Neuronal stem cell (in vitro differentiated cells): ENCODE data around the gene ANKRD28.

Experiments
- DNase-seq: peaks from one replicate; pipeline ENCODE4 v3.0.0-alpha.2; 2013; ENCODE audit warnings: low spot score
- H2AFZ ChIP-seq: one replicate; pipeline ENCODE4 v1.6.1; 2013; ENCODE audit warnings: mild to moderate bottlenecking, low read length, inconsistent platforms
- H2AK5ac ChIP-seq: 2 replicates; pipeline ENCODE4 v1.6.1; 2013; ENCODE audit warnings: low read depth, mild to moderate bottlenecking, inconsistent platforms, low read length, moderate library complexity, mixed read lengths
- H2BK120ac ChIP-seq: 2 replicates; pipeline ENCODE4 v1.6.1; 2013; ENCODE audit warnings: low read depth, mild to moderate bottlenecking, inconsistent platforms, low read length, moderate library complexity, mixed read lengths
- H2BK12ac ChIP-seq: one replicate; pipeline ENCODE4 v1.6.1; 2013; ENCODE audit warnings: low read length, inconsistent platforms
- H2BK15ac ChIP-seq: 2 replicates; pipeline ENCODE4 v1.6.1; 2013; ENCODE audit warnings: mild to moderate bottlenecking, low read length, inconsistent platforms, mixed read lengths
- H2BK5ac ChIP-seq: one replicate; pipeline ENCODE4 v1.6.1; 2013; ENCODE audit warnings: inconsistent platforms, mild to moderate bottlenecking, low read length, moderate library complexity
- H3K14ac ChIP-seq: one replicate; pipeline ENCODE4 v1.6.1; 2013; ENCODE audit warnings: low read length, inconsistent platforms
- H3K18ac ChIP-seq: 2 replicates; pipeline ENCODE4 v1.6.1; 2013; ENCODE audit warnings: low read length, inconsistent platforms
- H3K23ac ChIP-seq: 2 replicates; pipeline ENCODE4 v1.6.1; 2013; ENCODE audit warnings: low read depth, mild to moderate bottlenecking, mixed read lengths, low read length, inconsistent platforms; ENCODE audit not compliant: poor library complexity
- H3K27ac ChIP-seq: replicated peaks from 3 replicates; pipeline ENCODE4 v1.5.1; 2013; ENCODE audit warnings: low read length, inconsistent platforms
- H3K27me3 ChIP-seq, 3 experiments: 2 replicates each; pipeline ENCODE4 v1.6.1; 2013; ENCODE audit warnings: low read length in 3 of 3, mild to moderate bottlenecking in 2 of 3, inconsistent platforms in 1 of 3, low read depth in 1 of 3, mixed read lengths in 1 of 3, moderate library complexity in 1 of 3; ENCODE audit not compliant: control insufficient read depth in 3 of 3, insufficient read depth in 3 of 3
- H3K36me3 ChIP-seq, 2 donors: replicated peaks in 1 of 2; 2 replicates each; pipeline ENCODE4 v1.6.1; 2013; ENCODE audit warnings: low read length in 2 of 2; ENCODE audit not compliant: control insufficient read depth in 2 of 2, insufficient read depth in 2 of 2
- H3K4ac ChIP-seq: 2 replicates; pipeline ENCODE4 v1.6.1; 2013; ENCODE audit warnings: inconsistent platforms, mild to moderate bottlenecking, low read length, moderate library complexity
- H3K4me1 ChIP-seq, 2 donors: 1 replicate in 1 of 2; 2 replicates in 1 of 2; pipeline ENCODE4 v1.6.1; 2013; ENCODE audit warnings: low read length in 2 of 2, low read depth in 1 of 2; ENCODE audit not compliant: control insufficient read depth in 2 of 2, insufficient read depth in 1 of 2
- H3K4me2 ChIP-seq: one replicate; pipeline ENCODE4 v1.6.1; 2013; ENCODE audit warnings: mild to moderate bottlenecking, low read length, inconsistent platforms; ENCODE audit not compliant: insufficient read depth, poor library complexity, severe bottlenecking
- H3K4me3 ChIP-seq, 2 donors: 2 replicates each; pipeline ENCODE4 v1.5.1; 2013; ENCODE audit warnings: low read length in 2 of 2, mild to moderate bottlenecking in 2 of 2, inconsistent platforms in 1 of 2, moderate library complexity in 1 of 2
- H3K79me1 ChIP-seq: one replicate; pipeline ENCODE4 v1.6.1; 2013; ENCODE audit warnings: low read depth, mild to moderate bottlenecking, inconsistent platforms, low read length, moderate library complexity
- H3K9ac ChIP-seq: one replicate; pipeline ENCODE4 v1.6.1; 2013; ENCODE audit warnings: mild to moderate bottlenecking, low read depth, low read length, inconsistent platforms; ENCODE audit not compliant: poor library complexity
- H3K9me3 ChIP-seq, 2 donors: replicated peaks in 1 of 2; 2 replicates each; pipeline versions ENCODE3 to v1.6.1; 2013; ENCODE audit warnings: low read length in 2 of 2, mild to moderate bottlenecking in 2 of 2, inconsistent platforms in 1 of 2, low read depth in 1 of 2, mixed read lengths in 1 of 2, moderate library complexity in 1 of 2; ENCODE audit not compliant: control insufficient read depth in 2 of 2, insufficient read depth in 1 of 2
- H4K8ac ChIP-seq: one replicate; pipeline ENCODE4 v1.6.1; 2013; ENCODE audit warnings: low read depth, mild to moderate bottlenecking, inconsistent platforms, low read length, moderate library complexity
- H4K91ac ChIP-seq: one replicate; pipeline ENCODE4 v1.6.1; 2013; ENCODE audit warnings: low read length, low read depth, mild to moderate bottlenecking, inconsistent platforms; ENCODE audit not compliant: poor library complexity
- WGBS, 2 donors: extraction: QIAGEN DNeasy Blood & Tissue Kit; methylation state at CpG; one replicate each; pipeline ENCODE4 v1.1.7; 2013; ENCODE audit warnings: missing lambda C conversion rate in 2 of 2, mixed read lengths in 1 of 2; ENCODE audit not compliant: insufficient read length in 2 of 2, insufficient replicate concordance in 1 of 2; ENCODE audit errors: extremely low coverage in 2 of 2; 5-methylcytosine and 5-hydroxymethylcytosine counted together

ANKRD28 gene

GRCh38 chr3:15800780-15801179 lies 3.0 kb upstream of the ANKRD28 start:
- H2BK120ac ChIP-seq = no peak overlapping the region

GRCh38 chr3:15800327-15800726 lies 2.5 kb upstream of the ANKRD28 start:
- Histone ChIP-seq H3K36me3 (no peaks in the 10 kb centered on the region), H3K4me3 (no peak overlapping the region), H3K4me1 (peaks cover 0 to 10% of the 10 kb centered on the region in 2 donors), H4K8ac (no peak overlapping the region), H3K79me1 (no peaks in the 10 kb centered on the region), H3K14ac (no peak overlapping the region), H3K27me3 (no peaks in the 10 kb centered on the region), H2AK5ac (no peak overlapping the region), H2BK15ac (no peak overlapping the region), H2BK12ac (no peak overlapping the region), H3K27ac (no peak overlapping the region), H3K9ac (no peak overlapping the region), H2AFZ (no peak overlapping the region), H3K9me3 (no peaks in the 10 kb centered on the region), H3K18ac (no peak overlapping the region), H3K4me2 (no peak overlapping the region), H4K91ac (no peak overlapping the region), H2BK120ac (no peak overlapping the region), H2BK5ac (no peak overlapping the region), H3K23ac (no peak overlapping the region), H3K4ac (no peak overlapping the region)
- DNase-seq = no peak

More at GRCh38 chr3:15800780-15801179, 3.0 kb upstream of the ANKRD28 start:
- no peak overlapping the region for H3K14ac ChIP-seq
- H3K79me1 ChIP-seq = no peaks in the 10 kb centered on the region
- no peaks in the 10 kb centered on the region for H3K9me3 ChIP-seq
- no peak overlapping the region for H2BK5ac ChIP-seq
- no peak overlapping the region for H3K4me2 ChIP-seq
- no peaks in the 10 kb centered on the region for H3K36me3 ChIP-seq
- H4K8ac ChIP-seq = no peak overlapping the region
- no peak overlapping the region for H2AK5ac ChIP-seq
- H3K4me3 ChIP-seq = no peak overlapping the region
- no peak overlapping the region for H4K91ac ChIP-seq
- no peak overlapping the region for H3K27ac ChIP-seq
- H2AFZ ChIP-seq = no peak overlapping the region
- H3K18ac ChIP-seq = no peak overlapping the region
- no peak for DNase-seq
- peaks cover 0 to 6% of the 10 kb centered on the region in 2 donors for H3K4me1 ChIP-seq
- H3K27me3 ChIP-seq = no peaks in the 10 kb centered on the region
- no peak overlapping the region for H3K9ac ChIP-seq
- H3K4ac ChIP-seq = no peak overlapping the region
- H3K23ac ChIP-seq = no peak overlapping the region
- H2BK15ac ChIP-seq = no peak overlapping the region
- H2BK12ac ChIP-seq = no peak overlapping the region

GRCh38 chr3:15798533-15799245 lies 910 bp upstream of the ANKRD28 start:
- peaks cover 0 to 17% of the 10 kb centered on the region in 2 donors for H3K4me1 ChIP-seq
- H3K18ac ChIP-seq = no peak overlapping the region
- no peak overlapping the region for H3K27ac ChIP-seq
- no peak overlapping the region for H2BK15ac ChIP-seq
- H3K23ac ChIP-seq = no peak overlapping the region
- H3K4me2 ChIP-seq = no peak overlapping the region
- H2AK5ac ChIP-seq = no peak overlapping the region
- WGBS, 2 donors = no CpG with 5 or more reads among the region's 2 CpGs
- H3K27me3 ChIP-seq = no peaks in the 10 kb centered on the region
- H3K9me3 ChIP-seq = no peaks in the 10 kb centered on the region
- no peaks in the 10 kb centered on the region for H3K79me1 ChIP-seq
- no peak overlapping the region for H3K4ac ChIP-seq
- H3K36me3 ChIP-seq = peaks cover 0 to 4% of the 10 kb centered on the region in 2 donors
- H2BK12ac ChIP-seq = no peak overlapping the region
- H3K14ac ChIP-seq = no peak overlapping the region
- H4K8ac ChIP-seq = no peak overlapping the region
- no peak overlapping the region for H3K4me3 ChIP-seq
- H2AFZ ChIP-seq = no peak overlapping the region
- H3K9ac ChIP-seq = no peak overlapping the region
- no peak overlapping the region for H4K91ac ChIP-seq
- no peak overlapping the region for H2BK5ac ChIP-seq
- H2BK120ac ChIP-seq = no peak overlapping the region
- DNase-seq = no peak

GRCh38 chr3:15796771-15797641 lies 773 bp downstream of the ANKRD28 start:
- H3K27me3 ChIP-seq = no peaks in the 10 kb centered on the region
- no peak overlapping the region for H3K18ac ChIP-seq
- no peak overlapping the region for H2BK15ac ChIP-seq
- H3K23ac ChIP-seq = no peak overlapping the region
- H3K14ac ChIP-seq = no peak overlapping the region
- H2AFZ ChIP-seq = peak overlapping the region; percentile 76
- H3K4me2 ChIP-seq = peak overlapping the region; percentile 27
- peak; percentile 41 for DNase-seq
- H3K79me1 ChIP-seq = no peaks in the 10 kb centered on the region
- no peak overlapping the region for H2BK5ac ChIP-seq
- H3K4me3 ChIP-seq = peak overlapping the region in 1 of 2 donors; percentile 34
- no peak overlapping the region for H4K8ac ChIP-seq
- peaks cover 0 to 16% of the 10 kb centered on the region in 2 donors for H3K36me3 ChIP-seq
- no peaks in the 10 kb centered on the region for H3K9me3 ChIP-seq
- no peak overlapping the region for H2BK12ac ChIP-seq
- H2BK120ac ChIP-seq = no peak overlapping the region
- H3K27ac ChIP-seq = peak overlapping the region; percentile 84
- no CpG with 5 or more reads among the region's 5 CpGs for WGBS, 2 donors
- H3K4me1 ChIP-seq = peaks cover 0 to 17% of the 10 kb centered on the region in 2 donors
- H3K9ac ChIP-seq = no peak overlapping the region
- H3K4ac ChIP-seq = no peak overlapping the region
- no peak overlapping the region for H4K91ac ChIP-seq
- no peak overlapping the region for H2AK5ac ChIP-seq
